ENCODE measurements around the gene CTIF. TPM values are rescaled to one million over a fixed set of nuclear protein-coding genes. Genes with fewer than 3 reads are reported as not detected.

The CTIF gene
- total and polyA plus RNA-seq, 7 experiments from 2014 or later, result 1.3 to 11.2 (median 2.5) TPM; not detected in 2

DNA sequence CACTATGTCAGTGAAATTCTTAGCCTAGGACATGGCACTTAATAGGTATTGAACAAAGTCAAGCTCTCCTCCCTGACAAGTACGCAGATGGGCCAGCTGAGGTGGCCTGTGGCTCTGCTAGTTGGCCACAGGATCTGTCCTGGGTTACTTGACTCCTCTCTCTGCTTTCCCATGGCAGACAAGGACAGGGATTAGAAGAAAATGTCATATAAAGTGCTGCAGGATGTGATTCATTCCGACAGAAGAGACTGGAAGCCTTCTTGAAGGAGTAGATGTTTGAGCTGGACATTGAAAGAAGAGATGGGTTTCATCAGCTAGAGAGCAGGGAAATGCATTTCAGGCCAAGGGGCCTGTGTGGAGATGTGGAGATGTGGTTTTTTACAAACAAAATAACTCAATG, 365.3 kb downstream of the CTIF start:
- peaks cover 0 to 1% of the 10 kb centered on the region in 2 donors for H3K4me1 ChIP-seq (ENCODE audit: control insufficient read depth in 2 of 2, insufficient read depth in 2 of 2, low read length in 2 of 2)
- no peaks in the 10 kb centered on the region for H3K36me3 ChIP-seq (ENCODE audit: control insufficient read depth in 2 of 3, insufficient read depth in 3 of 3, low read length in 3 of 3)
- no peak overlapping the region for H3K27ac ChIP-seq (ENCODE audit: low read depth, low read length)
- ChIA-PET CTCF (no interaction called here), POLR2A (no interaction called here)
- H3K9me3 ChIP-seq (ENCODE audit: control insufficient read depth in 2 of 3, low read length in 3 of 3), result peaks cover 0 to 13% (median 0%) of the 10 kb centered on the region in 3 experiments
- ATAC-seq, result no peak
- H3K27me3 ChIP-seq (ENCODE audit: control insufficient read depth in 2 of 2, insufficient read depth in 2 of 2, low read length in 2 of 2), result no peaks in the 10 kb centered on the region
- Mint-ChIP-seq H3K36me3 (peaks cover 0 to 16% (median 10%) of the 10 kb centered on the region in 5 donors), H3K9me3 (peaks cover 5 to 22% (median 14%) of the 10 kb centered on the region in 11 donors), H3K4me1 (peaks cover 0 to 19% (median 15%) of the 10 kb centered on the region in 7 donors), H3K4me3 (no peak overlapping the region), H3K27ac (no peak overlapping the region), H3K27me3 (peaks cover 0 to 16% (median 0%) of the 10 kb centered on the region in 5 donors)
- no peak overlapping the region for H3K4me3 ChIP-seq (ENCODE audit: low read length)
- intact Hi-C loops (cut with micrococcal nuclease), result no loop called here
- no peak for DNase-seq

DNA sequence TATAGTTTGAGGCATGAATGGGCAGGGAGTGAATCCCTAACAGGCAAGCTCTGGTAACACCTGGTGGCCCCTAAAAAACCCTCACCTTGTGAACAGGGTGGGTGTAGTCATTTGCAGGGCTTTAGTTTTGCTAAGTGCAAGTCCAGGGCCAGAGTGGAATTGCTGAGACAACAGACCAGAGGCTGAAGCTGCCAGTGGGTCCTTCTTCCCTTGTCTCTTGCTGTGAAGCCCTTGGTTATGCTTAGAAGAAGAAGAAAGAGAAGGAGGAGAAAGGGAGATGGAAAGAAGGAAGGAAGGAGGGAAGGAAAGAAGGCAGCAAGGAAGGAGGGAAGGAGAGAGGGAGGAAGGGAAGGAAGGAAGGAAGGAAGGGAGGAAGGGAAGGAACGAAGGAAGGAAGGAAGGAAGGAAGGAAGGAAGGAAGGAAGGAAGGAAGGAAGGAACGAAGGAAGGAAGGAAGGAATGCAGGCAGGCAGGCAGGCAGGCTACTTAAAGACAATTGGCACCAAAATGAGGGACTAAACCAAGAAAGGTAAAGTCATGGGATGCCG, 366.1 kb downstream of the CTIF start:
- no peak overlapping the region for H3K4me3 Mint-ChIP-seq
- Histone ChIP-seq H3K27ac (ENCODE audit: low read depth, low read length) (no peak overlapping the region), H3K4me3 (ENCODE audit: low read length) (no peak overlapping the region), H3K27me3 (ENCODE audit: control insufficient read depth in 2 of 2, insufficient read depth in 2 of 2, low read length in 2 of 2) (no peaks in the 10 kb centered on the region), H3K36me3 (ENCODE audit: control insufficient read depth in 2 of 3, insufficient read depth in 3 of 3, low read length in 3 of 3) (no peaks in the 10 kb centered on the region), H3K4me1 (ENCODE audit: control insufficient read depth in 2 of 2, insufficient read depth in 2 of 2, low read length in 2 of 2) (peaks cover 3 to 7% of the 10 kb centered on the region in 2 donors), H3K9me3 (ENCODE audit: control insufficient read depth in 2 of 3, low read length in 3 of 3) (peaks cover 0 to 13% (median 0%) of the 10 kb centered on the region in 3 experiments)
- intact Hi-C loops (cut with micrococcal nuclease), result no loop called here
- ChIA-PET CTCF (no interaction called here), POLR2A (no interaction called here)
- H3K36me3 Mint-ChIP-seq, result peaks cover 0 to 14% (median 10%) of the 10 kb centered on the region in 5 donors
- DNase-seq, result no peak
- H3K9me3 Mint-ChIP-seq, result peaks cover 5 to 19% (median 14%) of the 10 kb centered on the region in 11 donors
- H3K27ac Mint-ChIP-seq, result no peak overlapping the region
- peaks cover 0 to 16% (median 0%) of the 10 kb centered on the region in 5 donors for H3K27me3 Mint-ChIP-seq
- H3K4me1 Mint-ChIP-seq, result peaks cover 0 to 20% (median 17%) of the 10 kb centered on the region in 7 donors
- no peak for ATAC-seq

DNA sequence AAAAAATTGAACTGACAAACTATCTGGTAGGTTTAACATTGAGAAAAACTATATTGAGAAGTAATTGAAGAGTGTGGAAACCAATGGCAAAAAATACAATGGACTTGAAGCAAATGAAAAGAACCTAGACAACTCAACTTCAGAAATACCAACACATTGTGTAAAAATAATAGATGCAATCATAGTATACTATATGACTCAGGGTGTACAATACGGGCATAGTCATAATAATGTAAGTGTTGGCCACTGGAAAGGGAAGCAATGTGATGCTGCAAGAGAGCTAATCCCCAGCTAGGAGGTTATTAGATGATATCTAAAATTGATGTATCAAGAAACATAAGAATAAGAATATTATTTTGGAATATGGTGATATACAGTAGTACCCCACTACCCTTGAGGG, 366.7 kb downstream of the CTIF start:
- Histone ChIP-seq H3K27ac (ENCODE audit: low read depth, low read length) (no peak overlapping the region), H3K4me1 (ENCODE audit: control insufficient read depth in 2 of 2, insufficient read depth in 2 of 2, low read length in 2 of 2) (peaks cover 9 to 12% of the 10 kb centered on the region in 2 donors), H3K36me3 (ENCODE audit: control insufficient read depth in 2 of 3, insufficient read depth in 3 of 3, low read length in 3 of 3) (no peaks in the 10 kb centered on the region), H3K27me3 (ENCODE audit: control insufficient read depth in 2 of 2, insufficient read depth in 2 of 2, low read length in 2 of 2) (no peaks in the 10 kb centered on the region), H3K9me3 (ENCODE audit: control insufficient read depth in 2 of 3, low read length in 3 of 3) (peaks cover 0 to 13% (median 0%) of the 10 kb centered on the region in 3 experiments), H3K4me3 (ENCODE audit: low read length) (no peak overlapping the region)
- peaks cover 0 to 16% (median 0%) of the 10 kb centered on the region in 5 donors for H3K27me3 Mint-ChIP-seq
- CTCF ChIA-PET, result no interaction called here
- ATAC-seq (no peak), DNase-seq (no peak)
- peaks cover 5 to 18% (median 14%) of the 10 kb centered on the region in 11 donors for H3K9me3 Mint-ChIP-seq
- intact Hi-C loops (cut with micrococcal nuclease), result no loop called here
- H3K4me1 Mint-ChIP-seq, result peaks cover 5 to 20% (median 16%) of the 10 kb centered on the region in 7 donors
- H3K4me3 Mint-ChIP-seq, result no peak overlapping the region
- peaks cover 0 to 14% (median 10%) of the 10 kb centered on the region in 5 donors for H3K36me3 Mint-ChIP-seq
- POLR2A ChIA-PET, result no interaction called here
- no peak overlapping the region for H3K27ac Mint-ChIP-seq

DNA sequence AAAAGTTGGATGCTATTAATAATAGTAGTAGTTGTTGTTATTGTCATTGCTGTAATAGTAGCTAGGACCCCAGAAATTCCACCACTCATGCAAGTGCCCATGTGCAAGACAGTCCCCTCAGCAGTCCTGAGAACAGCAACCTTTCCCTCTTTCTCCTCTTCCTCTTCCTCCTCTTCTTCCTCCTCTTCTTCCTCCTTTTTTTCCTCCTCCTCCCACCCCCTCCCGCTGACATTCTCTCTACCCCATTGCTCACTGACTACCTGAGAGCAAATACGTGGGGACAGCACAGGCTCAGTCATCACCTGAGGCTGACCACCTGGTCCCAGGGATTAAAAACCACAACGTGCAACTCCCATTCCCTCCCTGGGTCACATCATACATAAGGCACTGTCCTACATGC, 370.1 kb downstream of the CTIF start:
- peaks cover 17 to 33% (median 24%) of the 10 kb centered on the region in 7 donors for H3K4me1 Mint-ChIP-seq
- no peak overlapping the region for H3K27ac Mint-ChIP-seq
- Histone ChIP-seq H3K27me3 (ENCODE audit: control insufficient read depth in 2 of 2, insufficient read depth in 2 of 2, low read length in 2 of 2) (no peaks in the 10 kb centered on the region), H3K4me3 (ENCODE audit: low read length) (no peak overlapping the region), H3K9me3 (ENCODE audit: control insufficient read depth in 2 of 3, low read length in 3 of 3) (peaks cover 0 to 13% (median 0%) of the 10 kb centered on the region in 3 experiments), H3K36me3 (ENCODE audit: control insufficient read depth in 2 of 3, insufficient read depth in 3 of 3, low read length in 3 of 3) (no peaks in the 10 kb centered on the region), H3K4me1 (ENCODE audit: control insufficient read depth in 2 of 2, insufficient read depth in 2 of 2, low read length in 2 of 2) (peaks cover 11 to 19% of the 10 kb centered on the region in 2 donors), H3K27ac (ENCODE audit: low read depth, low read length) (no peak overlapping the region)
- POLR2A ChIA-PET, result no interaction called here
- H3K27me3 Mint-ChIP-seq, result peaks cover 0 to 16% (median 0%) of the 10 kb centered on the region in 5 donors
- peaks cover 0 to 12% (median 9%) of the 10 kb centered on the region in 5 donors for H3K36me3 Mint-ChIP-seq
- ATAC-seq (no peak), DNase-seq (no peak)
- H3K9me3 Mint-ChIP-seq, result peaks cover 5 to 17% (median 12%) of the 10 kb centered on the region in 11 donors
- intact Hi-C loops (cut with micrococcal nuclease), result no loop called here
- CTCF ChIA-PET, result no interaction called here
- no peak overlapping the region for H3K4me3 Mint-ChIP-seq

DNA sequence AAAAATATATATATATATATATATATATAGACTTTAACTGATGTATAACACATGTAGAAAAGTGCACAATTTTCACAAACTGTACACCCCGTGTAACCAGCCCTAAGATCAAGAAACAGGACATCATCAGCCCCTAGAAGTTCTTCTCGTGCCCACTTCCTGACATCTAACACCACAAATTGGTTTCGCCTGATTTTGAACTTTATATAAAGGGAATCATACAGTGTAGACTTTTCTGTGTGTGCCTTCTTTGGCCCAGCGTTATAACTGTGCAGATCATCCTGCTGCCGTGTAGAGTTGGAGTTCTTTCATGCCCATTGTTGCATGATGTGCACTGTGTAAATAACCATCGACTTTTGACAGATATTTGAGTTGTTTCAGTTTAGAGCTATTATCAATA, 370.9 kb downstream of the CTIF start:
- DNase-seq (peak in 6 of 9 donors; percentile 31 to 54 (median 40)), ATAC-seq (peak; percentile 70)
- Histone ChIP-seq H3K9me3 (ENCODE audit: control insufficient read depth in 2 of 3, low read length in 3 of 3) (peaks cover 0 to 6% (median 0%) of the 10 kb centered on the region in 3 experiments), H3K27ac (ENCODE audit: low read depth, low read length) (no peak overlapping the region), H3K4me1 (ENCODE audit: control insufficient read depth in 2 of 2, insufficient read depth in 2 of 2, low read length in 2 of 2) (peaks cover 11 to 19% of the 10 kb centered on the region in 2 donors), H3K27me3 (ENCODE audit: control insufficient read depth in 2 of 2, insufficient read depth in 2 of 2, low read length in 2 of 2) (no peaks in the 10 kb centered on the region), H3K4me3 (ENCODE audit: low read length) (no peak overlapping the region), H3K36me3 (ENCODE audit: control insufficient read depth in 2 of 3, insufficient read depth in 3 of 3, low read length in 3 of 3) (no peaks in the 10 kb centered on the region)
- Mint-ChIP-seq H3K4me1 (peaks cover 21 to 35% (median 24%) of the 10 kb centered on the region in 7 donors), H3K27ac (peak overlapping the region in 1 of 9 donors; percentile 24), H3K27me3 (peaks cover 0 to 10% (median 0%) of the 10 kb centered on the region in 5 donors), H3K4me3 (peak overlapping the region in 8 of 10 donors; percentile 12 to 63 (median 46)), H3K9me3 (peaks cover 0 to 9% (median 4%) of the 10 kb centered on the region in 11 donors), H3K36me3 (peaks cover 0 to 7% (median 2%) of the 10 kb centered on the region in 5 donors)
- CTCF ChIA-PET, result no interaction called here
- POLR2A ChIA-PET, result no interaction called here
- intact Hi-C loops (cut with micrococcal nuclease), result loop anchor here in 1 of 2 donors (5.0 kb wide), 3 partner anchors 77 to 268 kb away; no protein-coding TSS in a partner anchor

DNA sequence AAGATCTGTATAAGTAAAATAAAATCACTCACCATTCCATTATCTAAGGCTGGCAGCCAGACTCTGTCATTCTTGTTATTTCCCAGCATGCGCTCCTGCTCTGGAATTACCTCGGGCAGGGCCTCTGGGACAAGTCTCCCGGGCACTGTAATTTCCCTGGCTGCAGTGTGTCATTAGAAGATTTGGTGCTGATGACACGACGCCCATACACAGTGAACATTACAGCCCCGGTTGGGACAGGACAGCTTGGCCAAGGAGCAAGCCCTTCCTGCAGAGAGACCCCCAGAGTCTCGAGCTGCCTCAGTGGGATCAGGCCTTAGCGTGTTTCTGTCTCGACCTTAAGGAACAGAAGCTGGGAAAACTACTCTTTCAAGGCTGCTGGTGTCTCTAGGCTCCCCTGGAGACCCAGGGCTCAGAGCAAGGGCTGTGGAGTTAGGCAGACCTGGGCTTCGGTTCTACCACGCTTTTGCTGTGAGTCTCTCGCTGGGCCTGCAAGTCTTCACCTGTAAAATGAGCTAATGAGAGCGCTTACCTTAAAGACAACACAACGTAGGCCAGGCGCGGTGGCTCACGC, 372.2 kb downstream of the CTIF start:
- H3K27ac Mint-ChIP-seq, result no peak overlapping the region
- POLR2A ChIA-PET, result no interaction called here
- H3K9me3 ChIP-seq (ENCODE audit: control insufficient read depth in 2 of 3, low read length in 3 of 3), result no peaks in the 10 kb centered on the region
- DNase-seq, result no peak
- no peak for ATAC-seq
- no peak overlapping the region for H3K27ac ChIP-seq (ENCODE audit: low read depth, low read length)
- H3K36me3 Mint-ChIP-seq, result no peaks in the 10 kb centered on the region
- H3K36me3 ChIP-seq (ENCODE audit: control insufficient read depth in 2 of 3, insufficient read depth in 3 of 3, low read length in 3 of 3), result no peaks in the 10 kb centered on the region
- H3K27me3 Mint-ChIP-seq, result peaks cover 0 to 3% (median 0%) of the 10 kb centered on the region in 5 donors
- H3K4me3 ChIP-seq (ENCODE audit: low read length), result no peak overlapping the region
- peaks cover 11 to 19% of the 10 kb centered on the region in 2 donors for H3K4me1 ChIP-seq (ENCODE audit: control insufficient read depth in 2 of 2, insufficient read depth in 2 of 2, low read length in 2 of 2)
- intact Hi-C loops (cut with micrococcal nuclease), result loop anchor here in 1 of 2 donors (5.0 kb wide), 3 partner anchors 79 to 266 kb away; no protein-coding TSS in a partner anchor
- H3K9me3 Mint-ChIP-seq, result no peaks in the 10 kb centered on the region
- peaks cover 21 to 35% (median 31%) of the 10 kb centered on the region in 7 donors for H3K4me1 Mint-ChIP-seq
- H3K4me3 Mint-ChIP-seq, result no peak overlapping the region
- no peaks in the 10 kb centered on the region for H3K27me3 ChIP-seq (ENCODE audit: control insufficient read depth in 2 of 2, insufficient read depth in 2 of 2, low read length in 2 of 2)
- CTCF ChIA-PET, result interaction anchor here (0.5 to 0.6 kb wide), 2 partner anchors 11 to 40 kb away, joined by 3 read pairs; no protein-coding TSS in a partner anchor

Measured in naive thymus-derived CD4-positive, alpha-beta T cell (primary cell).